AG04449 (cell line): ENCODE data around the gene ABHD17A.

Source experiments
- CTCF ChIA-PET: fragments of 350-600 bp; formaldehyde crosslinking; extraction: SDS; loops from one replicate; lab custom pipeline; 2021; ENCODE audit warnings: antibody characterized with exemption; lab: Yijun Ruan, JAX
- POLR2A ChIA-PET: fragments of 400-600, 350-600 bp; formaldehyde crosslinking; extraction: SDS; loops from one replicate; lab custom pipeline; 2020; ENCODE audit warnings: antibody characterized with exemption, inconsistent platforms; lab: Yijun Ruan, JAX
- DNase-seq: peaks from one replicate; pipeline ENCODE4 v3.0.0-alpha.2; 2010; ENCODE audit warnings: low read depth, low spot score
- H3K4me3 ChIP-seq: 2 replicates; pipeline ENCODE4 v1.5.1; 2011; ENCODE audit warnings: low read depth, mild to moderate bottlenecking, control low read depth, low read length
- TF ChIP-seq, protein P1 (sequence below): IDR thresholded peaks from one replicate; pipeline ENCODE4 v1.5.1; 2011; ENCODE audit warnings: mild to moderate bottlenecking, moderate library complexity, low read length, control low read depth, inconsistent platforms; ENCODE audit not compliant: insufficient read depth; ENCODE audit errors: missing control alignments

ABHD17A gene

DNA sequence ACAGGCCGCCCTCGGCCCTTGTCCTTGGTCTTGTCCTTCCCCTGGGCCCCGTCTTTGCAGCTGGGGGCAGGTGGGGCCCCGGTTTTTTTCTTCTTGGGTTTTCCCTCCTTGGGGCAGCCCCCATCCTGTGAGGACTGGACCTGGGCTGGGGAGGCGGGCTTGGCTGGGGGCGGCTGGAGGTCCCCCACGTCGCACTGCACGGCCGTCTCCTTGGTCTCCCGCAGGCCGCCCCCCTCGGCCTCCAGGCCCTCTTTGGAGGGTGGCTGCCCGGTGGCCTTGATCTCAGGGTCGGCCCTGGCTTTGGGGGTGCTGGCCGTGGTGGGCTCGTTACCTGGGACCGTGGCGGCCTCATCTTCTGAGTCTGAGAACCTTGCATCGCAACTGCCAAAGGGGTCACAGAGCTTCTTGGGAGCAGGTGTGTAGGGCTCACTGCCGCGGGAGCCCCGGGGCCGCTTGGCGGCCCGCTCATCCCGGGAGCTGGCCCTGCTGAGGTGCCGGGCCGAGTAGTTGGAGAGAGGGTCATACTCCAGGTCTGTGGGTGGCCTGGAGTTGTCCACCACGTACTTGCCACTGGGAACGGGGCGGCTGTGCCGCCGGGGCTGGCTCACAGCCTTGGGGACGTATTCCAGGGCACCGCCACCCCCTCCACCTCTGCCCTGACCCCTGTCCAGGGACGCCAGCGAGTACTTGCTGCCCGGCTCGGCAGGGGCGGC lies 57.6 kb downstream of the ABHD17A start:
- CTCF ChIA-PET: interaction anchor here (1.0 to 14.5 kb wide), 8 partner anchors 9 to 282 kb away, joined by 3 to 292 read pairs (median 22); partner anchors contain the start of gene ATP8B3
- POLR2A ChIA-PET: no interaction called here
- TF ChIP-seq, protein P1, sequence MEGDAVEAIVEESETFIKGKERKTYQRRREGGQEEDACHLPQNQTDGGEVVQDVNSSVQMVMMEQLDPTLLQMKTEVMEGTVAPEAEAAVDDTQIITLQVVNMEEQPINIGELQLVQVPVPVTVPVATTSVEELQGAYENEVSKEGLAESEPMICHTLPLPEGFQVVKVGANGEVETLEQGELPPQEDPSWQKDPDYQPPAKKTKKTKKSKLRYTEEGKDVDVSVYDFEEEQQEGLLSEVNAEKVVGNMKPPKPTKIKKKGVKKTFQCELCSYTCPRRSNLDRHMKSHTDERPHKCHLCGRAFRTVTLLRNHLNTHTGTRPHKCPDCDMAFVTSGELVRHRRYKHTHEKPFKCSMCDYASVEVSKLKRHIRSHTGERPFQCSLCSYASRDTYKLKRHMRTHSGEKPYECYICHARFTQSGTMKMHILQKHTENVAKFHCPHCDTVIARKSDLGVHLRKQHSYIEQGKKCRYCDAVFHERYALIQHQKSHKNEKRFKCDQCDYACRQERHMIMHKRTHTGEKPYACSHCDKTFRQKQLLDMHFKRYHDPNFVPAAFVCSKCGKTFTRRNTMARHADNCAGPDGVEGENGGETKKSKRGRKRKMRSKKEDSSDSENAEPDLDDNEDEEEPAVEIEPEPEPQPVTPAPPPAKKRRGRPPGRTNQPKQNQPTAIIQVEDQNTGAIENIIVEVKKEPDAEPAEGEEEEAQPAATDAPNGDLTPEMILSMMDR: no peak
- DNase-seq: no peak
- no peak overlapping the region for H3K4me3 ChIP-seq
